GM12872 (cell line): ENCODE measurements around the gene PIAS3.

Source experiments
- TF ChIP-seq, protein P1 (sequence below): IDR thresholded peaks from 3 replicates; pipeline ENCODE4 v1.5.1; 2011; ENCODE audit warnings: low read depth, mild to moderate bottlenecking, low read length, moderate library complexity; ENCODE audit not compliant: insufficient read depth

The PIAS3 gene

DNA sequence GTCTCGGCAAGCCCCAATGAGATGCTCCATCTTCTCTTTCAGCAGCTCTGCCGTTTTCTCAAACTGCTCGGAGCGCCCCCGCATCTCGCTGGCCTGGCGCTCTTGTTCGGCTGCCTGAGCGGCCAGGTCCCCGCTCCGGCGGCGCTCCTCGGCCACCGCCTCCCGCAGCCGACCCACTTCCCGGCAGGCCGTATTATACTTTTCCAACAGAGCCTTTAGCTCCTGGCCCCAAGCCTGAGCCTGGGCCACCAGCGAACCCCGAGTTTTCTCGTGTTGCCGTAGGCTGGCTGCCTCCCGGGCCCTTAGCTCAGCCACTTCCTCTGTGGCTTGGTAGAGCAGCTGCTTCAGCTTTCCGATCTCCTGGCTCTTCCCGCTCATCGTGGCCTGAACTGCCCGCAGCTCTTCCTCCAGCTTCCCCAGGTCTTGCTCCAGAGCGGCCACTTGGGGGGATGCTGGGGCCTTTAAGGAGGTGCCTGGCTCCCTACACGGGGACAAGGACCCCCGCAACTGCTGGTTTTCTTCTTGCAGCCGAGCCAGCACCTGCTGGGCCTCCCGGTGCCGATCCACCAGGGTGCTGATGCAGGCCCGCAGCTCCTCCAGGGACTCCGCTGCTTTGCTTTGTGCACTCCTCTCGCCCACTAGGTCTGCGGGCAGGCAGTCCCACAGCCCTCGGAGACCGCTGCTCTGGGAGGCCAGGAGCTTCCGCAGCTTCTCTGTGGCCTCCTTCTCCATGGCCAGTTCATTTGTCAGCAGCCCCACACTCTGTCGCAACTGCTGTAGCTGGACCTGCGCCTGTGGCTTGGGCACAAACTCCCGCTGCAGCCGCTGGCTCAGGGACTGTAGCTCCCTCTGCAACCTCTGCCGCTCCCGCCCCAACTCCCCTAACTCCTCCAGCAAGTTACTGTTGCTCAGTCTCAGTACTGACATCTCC lies 13.4 kb upstream of the PIAS3 start:
- TF ChIP-seq, protein P1, sequence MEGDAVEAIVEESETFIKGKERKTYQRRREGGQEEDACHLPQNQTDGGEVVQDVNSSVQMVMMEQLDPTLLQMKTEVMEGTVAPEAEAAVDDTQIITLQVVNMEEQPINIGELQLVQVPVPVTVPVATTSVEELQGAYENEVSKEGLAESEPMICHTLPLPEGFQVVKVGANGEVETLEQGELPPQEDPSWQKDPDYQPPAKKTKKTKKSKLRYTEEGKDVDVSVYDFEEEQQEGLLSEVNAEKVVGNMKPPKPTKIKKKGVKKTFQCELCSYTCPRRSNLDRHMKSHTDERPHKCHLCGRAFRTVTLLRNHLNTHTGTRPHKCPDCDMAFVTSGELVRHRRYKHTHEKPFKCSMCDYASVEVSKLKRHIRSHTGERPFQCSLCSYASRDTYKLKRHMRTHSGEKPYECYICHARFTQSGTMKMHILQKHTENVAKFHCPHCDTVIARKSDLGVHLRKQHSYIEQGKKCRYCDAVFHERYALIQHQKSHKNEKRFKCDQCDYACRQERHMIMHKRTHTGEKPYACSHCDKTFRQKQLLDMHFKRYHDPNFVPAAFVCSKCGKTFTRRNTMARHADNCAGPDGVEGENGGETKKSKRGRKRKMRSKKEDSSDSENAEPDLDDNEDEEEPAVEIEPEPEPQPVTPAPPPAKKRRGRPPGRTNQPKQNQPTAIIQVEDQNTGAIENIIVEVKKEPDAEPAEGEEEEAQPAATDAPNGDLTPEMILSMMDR, result no peak

DNA sequence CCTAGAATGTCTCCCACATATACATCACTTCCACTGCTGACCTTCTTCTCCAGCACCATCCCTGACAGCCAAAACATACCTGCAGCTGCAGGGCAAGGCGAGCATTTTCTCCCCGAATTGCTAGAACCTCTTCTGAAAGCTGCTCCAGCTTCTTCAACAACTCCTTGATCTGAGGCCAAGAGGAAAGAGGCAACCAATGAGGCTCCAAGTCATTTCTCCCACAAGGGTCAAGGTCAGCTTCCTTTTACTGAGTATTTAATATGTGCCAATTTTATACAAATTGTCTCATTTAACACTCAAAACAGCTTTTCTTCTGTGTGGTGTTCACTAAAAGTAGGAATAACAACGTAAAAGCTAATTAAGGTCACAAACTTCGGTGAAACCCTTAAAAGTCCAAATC lies 9.4 kb upstream of the PIAS3 start:
- TF ChIP-seq, protein P1, result no peak

DNA sequence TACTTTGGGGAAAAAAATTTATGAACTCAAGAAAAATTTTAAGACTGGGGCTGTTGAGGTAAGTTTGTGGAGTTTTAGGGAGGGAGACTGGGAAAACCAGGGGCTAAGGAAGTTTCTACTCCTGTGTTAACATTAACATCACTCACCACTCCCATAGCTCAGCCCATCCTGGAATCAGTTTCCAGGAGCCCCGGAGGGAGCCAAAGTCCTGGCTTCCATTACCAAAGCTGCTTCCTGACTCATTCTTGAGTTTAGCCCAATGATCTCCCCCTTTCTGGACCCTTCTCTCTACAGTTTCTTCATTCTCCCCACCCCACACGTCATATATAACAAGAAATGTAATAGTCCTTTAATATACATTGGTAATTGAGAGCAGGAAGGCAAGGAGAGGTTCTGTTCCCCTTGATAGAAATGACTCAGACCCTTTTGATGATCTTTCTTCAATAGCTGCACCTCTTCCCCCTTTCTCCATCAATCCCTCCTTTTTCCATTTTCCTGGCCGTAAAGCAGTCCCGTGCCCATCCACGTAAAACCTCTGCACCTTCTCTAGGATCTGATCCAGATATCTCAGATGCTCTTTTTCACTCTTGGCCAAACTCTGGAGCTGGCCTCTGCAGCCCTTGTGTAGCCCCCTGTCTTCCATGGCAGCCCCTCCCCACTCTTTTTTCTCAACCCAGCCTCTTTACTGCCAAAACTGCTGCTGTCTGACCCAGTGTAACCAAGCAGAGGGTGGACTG lies 4.6 kb upstream of the PIAS3 start:
- TF ChIP-seq, protein P1, result no peak

DNA sequence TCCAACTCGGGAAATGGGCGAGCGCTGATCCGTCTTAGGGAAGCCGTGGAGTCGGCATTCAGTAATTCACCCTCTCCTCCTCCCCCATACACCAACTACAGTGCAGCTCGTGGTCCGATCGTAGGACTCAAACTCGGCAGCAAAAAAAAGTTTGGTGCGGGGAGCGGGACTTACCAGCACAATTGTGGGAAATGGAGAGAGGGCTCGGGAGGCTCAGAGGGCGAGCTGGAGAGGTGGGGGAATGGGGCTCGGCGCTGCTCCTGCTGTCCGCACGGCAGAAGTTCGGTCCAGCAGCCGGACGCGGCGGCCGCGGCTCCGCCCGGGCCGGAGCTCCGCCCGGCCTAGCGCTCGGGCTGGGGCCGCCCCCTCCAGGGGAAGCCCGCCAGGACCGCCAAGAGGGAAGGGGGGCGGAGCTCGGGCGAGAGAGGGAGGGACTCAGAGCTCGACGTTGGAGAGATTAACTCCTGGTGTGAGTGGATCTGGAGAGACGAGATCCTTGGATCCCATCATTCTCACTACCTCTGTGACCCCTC lies 676 bp upstream of the PIAS3 start:
- TF ChIP-seq, protein P1, result no peak

DNA sequence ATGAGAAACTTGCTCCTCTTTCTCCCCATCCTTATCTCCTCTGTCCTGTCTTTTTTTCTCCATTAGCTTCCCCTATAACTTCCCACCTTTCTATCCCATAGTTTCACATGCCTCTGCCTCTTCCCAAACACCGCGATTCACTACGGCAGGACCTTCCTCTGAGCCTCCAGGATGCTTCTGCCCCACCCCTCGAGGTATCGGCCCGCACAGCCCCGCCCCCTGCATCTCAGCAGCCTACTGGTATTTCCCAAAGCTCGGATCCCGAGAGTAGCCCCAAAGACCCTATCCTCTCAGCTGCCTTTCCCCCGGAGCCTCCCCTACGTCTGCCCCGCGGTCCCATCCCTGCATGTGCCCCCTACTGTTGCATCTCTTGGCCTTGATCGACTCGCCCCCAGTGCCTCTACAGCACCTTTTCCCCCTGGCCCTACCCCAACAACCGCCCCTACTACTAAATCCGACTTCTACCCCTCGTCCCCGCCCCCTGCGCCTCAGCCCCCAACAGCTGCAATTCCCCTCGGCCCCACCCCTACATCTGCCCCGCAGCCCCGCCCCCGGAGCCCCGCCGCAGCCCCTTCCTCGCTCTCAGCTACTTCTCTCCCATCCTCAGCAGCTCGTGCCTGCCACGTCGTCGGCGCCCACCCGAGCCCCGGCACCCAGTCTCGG lies 512 bp downstream of the PIAS3 start:
- TF ChIP-seq, protein P1, result no peak

DNA sequence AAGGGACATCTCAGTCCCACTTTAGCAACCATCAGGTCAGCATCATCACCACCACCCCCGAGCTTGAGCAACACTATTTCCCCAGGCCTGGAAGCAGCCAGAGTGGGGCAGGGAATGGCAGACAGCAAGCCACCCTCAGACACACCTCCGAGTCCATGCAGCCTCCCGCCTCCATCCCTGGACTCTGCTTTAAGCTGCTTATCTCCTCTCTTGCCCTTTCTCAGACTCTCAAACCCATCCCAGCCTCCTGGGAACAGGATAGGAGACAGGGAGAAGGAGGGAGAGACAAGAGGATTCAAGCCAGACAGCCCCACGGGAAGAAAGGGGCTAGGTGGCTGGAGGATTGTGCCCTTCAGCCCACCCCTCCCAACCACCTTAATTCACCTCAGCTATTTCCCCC lies 1.7 kb downstream of the PIAS3 start:
- TF ChIP-seq, protein P1, result no peak; the same call in 2 of the 3 replicates
